HG03045 (cell line): ENCODE data around the gene SRGAP2C.
"Not testable (repeated sequence)": the region's sequence is repeated elsewhere in the genome, so short reads cannot be mapped to it uniquely, and the experiment has no call there.

Experiments
- ATAC-seq: cut with Tn5 transposase; IDR thresholded peaks from one replicate; pipeline ENCODE4 v1.9.1; 2021; ENCODE audit warnings: mild to moderate bottlenecking, moderate library complexity; ENCODE audit not compliant: unreplicated experiment

The SRGAP2C gene

GRCh38 chr1:121185140-121185708 lies 449 bp downstream of the SRGAP2C start:
- peak; percentile 4 for ATAC-seq

GRCh38 chr1:121186191-121186590 lies 1.4 kb downstream of the SRGAP2C start:
- not testable (repeated sequence) for ATAC-seq

GRCh38 chr1:121187914-121188313 lies 3.1 kb downstream of the SRGAP2C start:
- not testable (repeated sequence) for ATAC-seq

GRCh38 chr1:121192512-121192911 lies 7.7 kb downstream of the SRGAP2C start:
- not testable (repeated sequence) for ATAC-seq

GRCh38 chr1:121197095-121197882 lies 12.5 kb downstream of the SRGAP2C start:
- not testable (repeated sequence) for ATAC-seq

- ATAC-seq = not testable (repeated sequence)
Measured at GRCh38 chr1:121199763-121200162, 15.0 kb downstream of the SRGAP2C start.

GRCh38 chr1:121200232-121200631 lies 15.5 kb downstream of the SRGAP2C start:
- not testable (repeated sequence) for ATAC-seq

GRCh38 chr1:121200985-121201981 lies 16.5 kb downstream of the SRGAP2C start:
- ATAC-seq = not testable (repeated sequence)

- ATAC-seq = not testable (repeated sequence)
Measured at GRCh38 chr1:121202986-121203385, 18.2 kb downstream of the SRGAP2C start.

- not testable (repeated sequence) for ATAC-seq
Measured at GRCh38 chr1:121205786-121206711, 21.3 kb downstream of the SRGAP2C start.

- ATAC-seq = not testable (repeated sequence)
Measured at GRCh38 chr1:121207328-121207727, 22.6 kb downstream of the SRGAP2C start.

- not testable (repeated sequence) for ATAC-seq
Measured at GRCh38 chr1:121208375-121208774, 23.6 kb downstream of the SRGAP2C start.

- ATAC-seq = not testable (repeated sequence)
Measured at GRCh38 chr1:121210778-121211177, 26.0 kb downstream of the SRGAP2C start.

GRCh38 chr1:121213491-121213890 lies 28.7 kb downstream of the SRGAP2C start:
- not testable (repeated sequence) for ATAC-seq

GRCh38 chr1:121214544-121215156 lies 29.9 kb downstream of the SRGAP2C start:
- not testable (repeated sequence) for ATAC-seq

- not testable (repeated sequence) for ATAC-seq
Measured at GRCh38 chr1:121215699-121216417, 31.1 kb downstream of the SRGAP2C start.

GRCh38 chr1:121216676-121217075 lies 31.9 kb downstream of the SRGAP2C start:
- ATAC-seq = not testable (repeated sequence)

- ATAC-seq = peak; percentile 46
Measured at GRCh38 chr1:121221770-121222169, 37.0 kb downstream of the SRGAP2C start.

GRCh38 chr1:121224714-121225113 lies 39.9 kb downstream of the SRGAP2C start:
- peak; percentile 98 for ATAC-seq
